Spleen (tissue), 11 donors: ENCODE measurements around the gene TMBIM1. TPM values are rescaled to one million over a fixed set of nuclear protein-coding genes. Genes with fewer than 3 reads are reported as not detected.
A peak's percentile ranks its signal among the peaks of the same experiment; 100 is the strongest.

Experiments
- DNase-seq: peaks from one replicate; pipeline ENCODE4 v3.0.0-alpha.2; 2020
- H3K27ac ChIP-seq, 8 donors: fragments of 200-600 bp; sonication (generic) in 7 of 8; 1 replicate in 4 of 8; 2 replicates in 4 of 8; pipeline versions ENCODE4 v1.5.0 to v1.8.0; 2016 to 2021; ENCODE audit warnings: inconsistent platforms in 4 of 8, mild to moderate bottlenecking in 4 of 8, moderate library complexity in 1 of 8
- H3K27me3 ChIP-seq, 7 donors: fragments of 200-600 bp; sonication (generic) in 6 of 7; replicated peaks in 1 of 7; 1 replicate in 4 of 7; 2 replicates in 3 of 7; pipeline versions ENCODE4 v1.5.0 to v1.8.0; 2016 to 2021; ENCODE audit warnings: inconsistent platforms in 3 of 7, mild to moderate bottlenecking in 1 of 7
- H3K36me3 ChIP-seq, 6 donors: fragments of 200-600 bp; sonication (generic) in 5 of 6; 1 replicate in 4 of 6; 2 replicates in 2 of 6; pipeline versions ENCODE4 v1.5.0 to v1.8.0; 2016 to 2021; ENCODE audit warnings: inconsistent platforms in 2 of 6
- H3K4me1 ChIP-seq, 6 donors: fragments of 200-600 bp; sonication (generic) in 5 of 6; 1 replicate in 3 of 6; 2 replicates in 3 of 6; pipeline versions ENCODE4 v1.5.0 to v1.8.0; 2016 to 2021; ENCODE audit warnings: inconsistent platforms in 3 of 6
- H3K4me3 ChIP-seq, 8 donors: fragments of 200-600 bp; sonication (generic) in 7 of 8; 1 replicate in 4 of 8; 2 replicates in 4 of 8; pipeline versions ENCODE4 v1.5.0 to v1.8.0; 2016 to 2021; ENCODE audit warnings: inconsistent platforms in 4 of 8, mild to moderate bottlenecking in 4 of 8, moderate library complexity in 2 of 8
- H3K9me3 ChIP-seq, 8 donors: fragments of 200-600 bp; sonication (generic) in 7 of 8; 1 replicate in 4 of 8; 2 replicates in 4 of 8; pipeline versions ENCODE4 v1.5.0 to v1.8.0; 2016 to 2021; ENCODE audit warnings: inconsistent platforms in 4 of 8
- CTCF ChIP-seq, 11 experiments: fragments of 200-600 bp in 7 of 11; fragments of 450-650 bp in 4 of 11; sonication (generic) in 4 of 11; IDR thresholded peaks in 8 of 11; conservative IDR thresholded peaks in 3 of 11; 1 replicate in 7 of 11; 2 replicates in 4 of 11; pipeline versions ENCODE4 v1.4.0 to v1.8.0; 2016 to 2021; ENCODE audit warnings: antibody characterized with exemption in 11 of 11, inconsistent platforms in 4 of 11, mild to moderate bottlenecking in 1 of 11
- POLR2A ChIP-seq, 3 donors: fragments of 450-650 bp; IDR thresholded peaks; one replicate each; pipeline ENCODE4 v1.5.1; 2017; ENCODE audit warnings: antibody characterized with exemption in 3 of 3, mild to moderate bottlenecking in 1 of 3
- POLR2AphosphoS5 ChIP-seq, 3 donors: sonication (generic); formaldehyde crosslinking; IDR thresholded peaks; one replicate each; pipeline ENCODE4 v1.5.1; 2017; ENCODE audit warnings: antibody characterized with exemption in 3 of 3
- WGBS, 5 donors: extraction: QIAGEN DNeasy Blood & Tissue Kit in 3 of 5; methylation state at CpG; one replicate each; pipeline versions ENCODE4 v1.1.5 to v1.1.7; 2013 to 2018; 5-methylcytosine and 5-hydroxymethylcytosine counted together
- intact Hi-C: fragments of 100-400 bp; cut with DNase I; formaldehyde crosslinking; loops from one replicate; pipeline ENCODE4 v1.15.0; 2023; ENCODE audit warnings: low total_unique reads
- polyA plus RNA-seq, 3 donors: library from polyadenylated mRNA; stranded (reverse); fragments of 200-250 nt; gene quantifications; one replicate each; pipeline ENCODE4 v1.2.1, GENCODE V29; 2013
- total RNA-seq, 7 donors: library from RNA; depleted of rRNA in 3 of 7; stranded (reverse); fragments of >200 nt in 3 of 7; fragmentation: NEBNext Ultra II Directional in 4 of 7; extraction: Animal tissue kit (Norgen Biotek cat#: 25700) in 4 of 7; gene quantifications; one replicate each; pipeline versions ENCODE4 v1.1.0 to v1.2.1, GENCODE V29; 2016 to 2021
- donor health status: healthy with polysubstance abuse.
- donor health status: DM: no; HTN: no; CAD: no; lungs with moderate emphysema.
- donor health status: DM: no; HTN: no; CAD: no.
- donor health status: Bipolar disorder and iron deficiency.
- donor health status: healthy.
- donor health status: DM: no; HTN: no; CAD: no.
- donor health status: DM: yes; HTN: yes; CAD: no.

The TMBIM1 gene
- total and polyA plus RNA-seq, 10 donors = 17.2 to 121 (median 85.2) TPM

GRCh38 chr2:218230882-218231281 lies 61.4 kb downstream of the TMBIM1 start:
- Histone ChIP-seq H3K27me3 (no peaks in the 10 kb centered on the region), H3K4me1 (peaks cover 22 to 76% (median 55%) of the 10 kb centered on the region in 6 donors), H3K36me3 (peaks cover 5 to 100% (median 93%) of the 10 kb centered on the region in 6 donors), H3K9me3 (no peaks in the 10 kb centered on the region), H3K27ac (peak overlapping the region in 5 of 8 donors; percentile 71 to 85 (median 82)), H3K4me3 (no peak overlapping the region)
- no peak for DNase-seq
- 0 to 13% (median 3%) methylated on average over 1 of the region's 1 CpG for WGBS, 5 donors
- intact Hi-C loops = no loop called here
- TF ChIP-seq POLR2A (IDR thresholded peaks at IDR 0.05) = no peak
- peak in 3 of 11 experiments; percentile 23 to 31 (median 23) for TF ChIP-seq CTCF (IDR thresholded peaks at IDR 0.05 in 8 of 11, conservative IDR thresholded peaks at IDR 0.05 in 3 of 11)
- no peak for TF ChIP-seq POLR2AphosphoS5 (IDR thresholded peaks at IDR 0.05)

- peak overlapping the region in 1 of 8 donors; percentile 12 for H3K4me3 ChIP-seq
- no peak for TF ChIP-seq POLR2A (IDR thresholded peaks at IDR 0.05)
- TF ChIP-seq POLR2AphosphoS5 (IDR thresholded peaks at IDR 0.05) = peak in 1 of 3 donors; percentile 8
- peaks cover 22 to 87% (median 65%) of the 10 kb centered on the region in 6 donors for H3K4me1 ChIP-seq
- DNase-seq = no peak
- WGBS, 5 donors = 67 to 79% (median 70%) methylated on average over 4 of the region's 4 CpGs
- no peaks in the 10 kb centered on the region for H3K9me3 ChIP-seq
- H3K27ac ChIP-seq = peak overlapping the region; percentile 29 to 85 (median 76)
- peaks cover 5 to 100% (median 91%) of the 10 kb centered on the region in 6 donors for H3K36me3 ChIP-seq
- intact Hi-C loops = no loop called here
- no peaks in the 10 kb centered on the region for H3K27me3 ChIP-seq
These were observed 62.5 kb downstream of the TMBIM1 start for GRCh38 chr2:218229851-218230250.

- Histone ChIP-seq H3K4me1 (peaks cover 22 to 93% (median 71%) of the 10 kb centered on the region in 6 donors), H3K27ac (peak overlapping the region; percentile 22 to 85 (median 76)), H3K9me3 (no peaks in the 10 kb centered on the region), H3K27me3 (no peaks in the 10 kb centered on the region), H3K36me3 (peaks cover 1 to 100% (median 91%) of the 10 kb centered on the region in 6 donors), H3K4me3 (peak overlapping the region in 1 of 8 donors; percentile 12)
- 4 to 13% (median 6%) methylated on average over 3 of the region's 3 CpGs for WGBS, 5 donors
- TF ChIP-seq POLR2AphosphoS5 (IDR thresholded peaks at IDR 0.05) (peak in 1 of 3 donors; percentile 39), POLR2A (IDR thresholded peaks at IDR 0.05) (no peak)
- DNase-seq = no peak
- intact Hi-C loops = no loop called here
These were observed 63.1 kb downstream of the TMBIM1 start for GRCh38 chr2:218229239-218229638.

GRCh38 chr2:218228366-218229090 lies 63.8 kb downstream of the TMBIM1 start:
- Histone ChIP-seq H3K4me3 (peak overlapping the region in 1 of 8 donors; percentile 12), H3K36me3 (peaks cover 0 to 100% (median 88%) of the 10 kb centered on the region in 6 donors), H3K9me3 (no peaks in the 10 kb centered on the region), H3K4me1 (peaks cover 24 to 99% (median 78%) of the 10 kb centered on the region in 6 donors), H3K27me3 (no peaks in the 10 kb centered on the region), H3K27ac (peak overlapping the region; percentile 22 to 85 (median 76))
- intact Hi-C loops = no loop called here
- no peak for TF ChIP-seq CTCF (IDR thresholded peaks at IDR 0.05 in 8 of 11, conservative IDR thresholded peaks at IDR 0.05 in 3 of 11)
- no peak for TF ChIP-seq POLR2AphosphoS5 (IDR thresholded peaks at IDR 0.05)
- no peak for TF ChIP-seq POLR2A (IDR thresholded peaks at IDR 0.05)
- no peak for DNase-seq
- WGBS, 5 donors = 81 to 85% (median 84%) methylated on average over 6 of the region's 6 CpGs

- WGBS, 5 donors = 84 to 98% (median 87%) methylated on average over 3 of the region's 3 CpGs
- intact Hi-C loops = no loop called here
- Histone ChIP-seq H3K4me3 (no peak overlapping the region), H3K4me1 (peaks cover 41 to 100% (median 92%) of the 10 kb centered on the region in 6 donors), H3K27ac (peak overlapping the region in 3 of 8 donors; percentile 17 to 31 (median 29)), H3K36me3 (peaks cover 0 to 97% (median 75%) of the 10 kb centered on the region in 6 donors), H3K27me3 (no peaks in the 10 kb centered on the region), H3K9me3 (no peaks in the 10 kb centered on the region)
- DNase-seq = no peak
- no peak for TF ChIP-seq CTCF (IDR thresholded peaks at IDR 0.05 in 8 of 11, conservative IDR thresholded peaks at IDR 0.05 in 3 of 11)
- TF ChIP-seq POLR2AphosphoS5 (IDR thresholded peaks at IDR 0.05) = no peak
- no peak for TF ChIP-seq POLR2A (IDR thresholded peaks at IDR 0.05)
These were observed 65.4 kb downstream of the TMBIM1 start for GRCh38 chr2:218226903-218227302.
